GM19324 (cell line): Measurements from ENCODE around the gene VIPR2.

ENCODE experiments used
- ATAC-seq: cut with Tn5 transposase; IDR thresholded peaks from one replicate; pipeline ENCODE4 v1.9.1; 2021; ENCODE audit warnings: mild to moderate bottlenecking, moderate library complexity; ENCODE audit not compliant: unreplicated experiment, low FRiP score

VIPR2 gene

DNA sequence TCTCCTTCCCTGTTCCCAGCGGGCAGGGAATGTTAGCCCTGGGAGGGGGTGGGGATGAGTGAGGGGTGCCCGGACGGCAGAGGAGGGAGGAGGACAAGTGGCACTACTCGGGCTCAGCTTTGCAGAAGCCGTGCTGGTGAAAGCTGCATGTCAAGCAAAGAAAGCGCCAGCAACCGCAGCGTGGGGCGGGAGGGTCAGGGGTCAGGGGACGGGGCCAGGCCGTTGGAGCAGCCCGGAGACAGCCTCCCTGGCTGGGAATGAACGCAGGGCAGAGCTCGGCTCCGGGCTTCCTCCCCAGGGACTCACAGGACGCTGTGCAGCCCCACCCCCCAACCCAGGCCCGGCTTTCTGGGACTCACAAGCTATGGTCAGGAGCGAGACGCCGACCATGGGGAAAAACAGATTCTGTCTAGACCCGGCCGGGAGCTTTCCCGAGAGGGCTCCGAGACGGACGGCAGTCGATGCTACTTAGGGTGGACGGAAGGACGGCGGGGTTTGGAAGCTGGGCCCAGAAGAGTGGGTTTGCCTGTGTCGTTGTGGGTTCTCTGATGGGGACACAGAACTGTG, 113.4 kb downstream of the VIPR2 start:
- ATAC-seq, result no peak

DNA sequence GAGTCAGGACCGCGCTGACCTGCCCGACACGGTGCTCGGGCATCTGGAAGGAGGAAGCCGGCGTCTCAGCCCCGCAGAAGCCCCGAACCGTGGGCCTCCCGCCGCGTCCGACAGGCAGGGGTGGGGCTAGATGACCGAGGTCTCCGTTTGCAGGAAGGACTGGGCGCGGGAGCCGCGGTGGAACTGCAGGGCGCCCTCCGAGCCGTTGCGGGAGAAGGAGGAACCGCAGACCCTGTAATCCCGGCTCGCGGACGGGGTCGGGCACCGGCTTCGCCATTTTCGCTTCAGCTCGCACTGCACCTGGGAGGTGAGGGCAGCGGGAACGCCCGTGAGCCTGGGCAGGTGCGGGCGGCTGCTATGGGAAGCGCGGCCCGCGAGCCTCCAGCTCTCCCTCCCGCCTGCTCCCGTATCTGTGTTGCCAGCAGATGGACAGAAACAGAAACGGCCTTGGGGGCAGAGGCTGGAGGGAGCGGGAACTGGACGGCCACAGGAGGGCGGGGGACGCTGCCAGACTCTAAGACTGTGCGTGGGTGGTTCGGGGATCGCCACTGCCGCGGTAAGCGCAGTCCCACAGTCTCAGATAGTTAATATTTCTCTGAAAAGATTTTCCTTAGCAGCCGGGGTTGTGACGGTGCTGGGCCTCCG, 114.1 kb downstream of the VIPR2 start:
- no peak for ATAC-seq

DNA sequence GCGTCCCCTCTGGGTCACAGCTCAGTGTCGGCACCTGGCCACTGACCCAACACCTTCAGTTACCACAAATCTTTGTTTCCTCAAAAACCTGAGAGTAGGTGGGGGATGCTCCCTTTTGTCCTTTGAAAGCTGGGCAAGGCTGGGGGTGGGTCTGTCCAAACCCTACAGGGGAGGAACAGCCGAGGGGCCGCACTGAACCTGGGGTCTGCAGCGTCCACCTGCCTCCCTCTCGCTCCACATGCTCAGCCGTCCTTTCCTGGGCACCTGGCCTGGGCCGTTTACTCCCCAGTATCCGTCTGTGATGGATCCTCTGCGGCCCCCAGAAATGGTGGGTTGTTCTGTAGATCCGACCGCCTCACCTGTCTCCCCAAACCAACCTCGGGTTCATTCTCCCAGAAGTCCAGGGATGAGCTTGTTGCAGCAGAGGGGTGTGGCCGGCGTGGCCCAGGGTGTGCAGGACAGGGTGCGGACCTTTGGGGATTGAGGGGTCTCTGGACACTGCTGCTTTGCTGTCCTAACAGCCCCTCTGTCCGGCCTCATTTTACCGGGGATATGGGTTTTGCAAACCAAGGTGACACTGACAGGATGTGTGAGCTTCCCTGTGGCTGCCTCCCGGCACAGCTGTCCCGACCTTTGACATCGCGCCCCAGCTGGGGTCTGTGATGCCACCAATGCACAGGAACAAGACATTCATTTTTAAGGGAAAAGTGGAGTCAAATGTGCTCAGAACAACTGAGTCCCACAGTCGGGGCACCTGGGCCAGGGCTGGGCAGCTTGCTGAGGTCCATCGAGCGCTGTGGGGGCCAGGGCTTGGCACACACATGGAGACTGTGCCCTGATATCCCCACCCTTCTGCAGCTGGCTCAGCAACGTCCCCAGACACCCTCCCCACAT, 115.9 kb downstream of the VIPR2 start:
- no peak for ATAC-seq

DNA sequence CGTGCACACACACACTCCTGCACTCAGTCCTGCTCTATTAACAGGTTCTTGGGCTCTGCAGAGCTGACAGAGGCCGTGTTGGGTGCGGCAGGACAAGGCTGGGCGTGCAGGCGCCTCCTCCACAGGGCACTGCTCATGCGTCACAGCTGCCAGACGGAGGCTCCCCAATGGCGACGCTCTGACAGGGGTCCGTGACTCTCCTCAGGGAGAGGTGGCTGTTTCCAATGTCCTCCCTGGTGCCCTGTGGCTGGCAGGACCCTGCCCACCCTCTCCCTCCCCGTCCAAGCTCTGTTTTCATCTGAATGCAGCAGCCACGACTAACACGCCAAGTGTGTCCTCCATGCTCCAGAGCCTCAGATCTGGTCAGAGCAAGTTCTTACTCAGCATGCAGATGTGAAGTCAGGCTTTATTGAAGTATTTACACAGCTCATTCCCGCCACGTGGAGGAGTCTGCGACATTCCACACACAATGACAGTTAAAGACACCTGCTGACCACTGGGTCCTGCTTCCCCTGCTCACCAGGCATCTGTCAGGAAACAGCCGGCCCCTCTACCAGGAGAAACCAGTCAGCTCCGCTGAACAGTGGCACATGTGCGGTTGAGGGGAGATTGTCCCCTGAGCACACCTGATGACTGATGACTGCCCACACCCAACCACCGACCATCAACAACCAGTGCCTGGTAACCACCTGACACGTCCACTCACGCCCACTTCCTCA, 116.7 kb downstream of the VIPR2 start:
- ATAC-seq, result no peak

DNA sequence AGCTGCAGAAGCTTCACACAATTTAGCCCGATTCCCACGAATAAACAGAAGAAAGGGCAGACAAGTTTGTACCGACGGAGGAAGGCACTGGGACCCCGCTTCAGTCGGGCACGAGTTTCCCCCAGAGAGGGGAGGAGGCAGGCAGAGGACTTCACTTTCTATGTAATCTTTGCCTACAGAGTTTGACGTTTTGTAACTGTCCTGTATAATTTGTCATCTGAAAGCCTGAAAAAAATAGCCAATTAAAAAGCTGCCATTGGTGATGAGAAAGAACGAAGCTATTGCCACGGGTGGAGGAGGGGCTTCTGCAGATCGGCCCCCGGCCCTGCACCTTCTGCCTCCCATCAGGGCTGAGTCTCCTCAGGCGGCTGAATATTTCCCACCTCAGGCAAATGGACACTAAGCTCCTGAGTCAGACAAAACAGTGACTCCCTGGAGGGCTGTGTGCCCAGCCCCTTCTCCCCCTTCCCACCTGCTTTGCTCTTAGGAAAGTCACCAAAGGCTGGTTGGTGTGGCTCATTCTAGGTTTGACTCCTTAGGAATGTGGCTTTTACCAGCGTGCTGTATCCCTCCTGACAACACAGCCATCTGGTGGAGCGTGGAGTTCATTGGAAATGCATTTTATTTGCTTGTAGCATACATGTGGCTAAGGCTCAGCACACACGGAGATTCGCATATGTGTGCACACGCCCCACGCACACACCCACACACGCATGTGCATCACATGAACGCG, 117.4 kb downstream of the VIPR2 start:
- ATAC-seq, result no peak

DNA sequence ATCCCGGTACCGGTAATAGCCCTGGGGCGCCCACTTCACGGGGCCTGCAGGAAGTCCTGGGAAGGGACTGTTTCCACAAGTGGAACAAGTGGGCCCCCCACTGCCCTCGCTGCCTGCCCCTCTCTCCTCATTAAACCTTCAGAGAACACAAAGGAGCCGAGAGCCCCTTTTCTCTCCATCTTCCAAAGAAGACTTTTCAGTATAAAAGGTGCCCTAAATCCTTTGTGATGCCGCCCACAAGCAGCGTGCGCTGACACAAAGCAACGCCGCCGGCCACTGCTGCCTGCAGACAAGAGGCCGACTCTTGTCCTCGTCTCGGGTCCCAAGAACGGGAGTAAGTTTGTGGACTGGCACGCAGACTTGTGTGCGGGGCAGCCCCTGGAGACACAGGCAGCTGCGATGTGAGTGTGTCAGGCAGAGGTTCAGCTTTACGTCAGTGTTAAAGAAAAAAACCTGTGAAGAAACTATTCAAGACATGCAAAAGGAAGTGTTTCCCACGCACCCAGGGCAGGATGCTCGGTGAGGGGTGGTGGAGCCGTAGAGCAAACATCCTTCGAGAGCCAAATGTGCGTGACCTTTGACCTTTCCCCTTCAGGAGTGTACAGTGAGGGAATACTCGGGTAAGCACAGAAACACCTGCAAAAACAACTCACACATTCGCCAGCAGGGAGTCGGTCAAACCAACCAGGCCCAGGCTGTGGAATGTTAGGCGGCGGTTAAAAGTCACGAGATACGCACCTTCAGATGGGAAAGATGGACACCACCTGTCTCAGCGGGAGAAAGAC, 118.2 kb downstream of the VIPR2 start:
- no peak for ATAC-seq

DNA sequence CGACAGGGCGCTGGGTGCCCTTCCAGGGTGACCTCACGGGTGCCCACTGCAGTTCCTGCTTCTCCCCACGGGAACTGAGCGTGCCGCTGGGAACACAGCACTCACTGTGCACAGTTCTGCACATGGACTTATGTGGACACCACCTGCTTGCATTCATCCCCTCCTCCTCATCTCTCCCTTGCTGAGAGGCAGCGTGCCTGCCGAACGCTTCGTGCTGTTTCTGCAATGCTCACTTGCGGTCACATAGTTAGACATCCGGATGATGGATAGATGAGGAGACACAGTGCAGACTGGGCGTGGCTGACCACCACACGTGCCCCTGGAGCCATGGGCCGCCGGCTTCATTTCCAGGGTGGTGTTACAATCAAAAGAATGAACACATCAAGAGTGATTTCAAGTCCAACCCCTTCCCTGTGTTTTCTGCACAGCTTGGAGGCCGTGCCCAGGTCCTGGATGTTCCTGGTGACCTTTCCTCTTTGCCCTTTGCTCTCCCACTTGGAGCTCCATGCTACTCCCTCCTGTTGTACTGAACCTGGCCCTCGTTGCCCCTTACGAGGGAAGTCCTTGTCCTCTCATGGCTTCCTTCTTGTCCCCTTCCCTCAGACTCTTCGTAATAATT, 119.4 kb downstream of the VIPR2 start:
- no peak for ATAC-seq

DNA sequence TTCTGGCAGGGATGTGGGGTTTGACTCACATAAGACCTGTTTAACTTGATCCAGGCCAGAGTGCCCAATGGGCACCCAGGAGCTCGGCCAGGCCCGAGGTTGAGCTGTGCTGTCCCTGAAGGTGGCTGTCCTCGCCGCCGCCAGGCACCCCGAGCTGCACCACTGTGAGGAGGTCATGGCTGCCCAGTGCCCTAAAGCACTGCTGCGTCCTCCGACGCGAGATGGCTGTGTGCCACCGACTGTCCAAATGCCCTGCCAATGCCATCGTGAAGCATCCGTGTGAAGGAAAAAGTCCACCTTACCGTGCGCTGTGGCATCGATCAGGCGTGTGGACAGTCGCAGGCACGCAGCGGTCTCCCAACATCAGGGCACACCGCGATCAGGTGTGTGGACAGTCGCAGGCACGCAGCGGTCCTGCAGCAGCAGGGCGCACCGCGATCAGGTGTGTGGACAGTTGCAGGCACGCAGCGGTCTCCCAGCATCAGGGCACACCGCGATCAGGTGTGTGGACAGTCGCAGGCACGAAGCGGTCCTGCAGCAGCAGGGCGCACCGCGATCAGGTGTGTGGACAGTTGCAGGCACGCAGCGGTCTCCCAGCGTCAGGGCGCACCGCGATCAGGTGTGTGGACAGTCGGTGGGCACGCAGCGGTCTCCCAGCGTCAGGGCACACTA, 120.3 kb downstream of the VIPR2 start:
- ATAC-seq, result no peak

DNA sequence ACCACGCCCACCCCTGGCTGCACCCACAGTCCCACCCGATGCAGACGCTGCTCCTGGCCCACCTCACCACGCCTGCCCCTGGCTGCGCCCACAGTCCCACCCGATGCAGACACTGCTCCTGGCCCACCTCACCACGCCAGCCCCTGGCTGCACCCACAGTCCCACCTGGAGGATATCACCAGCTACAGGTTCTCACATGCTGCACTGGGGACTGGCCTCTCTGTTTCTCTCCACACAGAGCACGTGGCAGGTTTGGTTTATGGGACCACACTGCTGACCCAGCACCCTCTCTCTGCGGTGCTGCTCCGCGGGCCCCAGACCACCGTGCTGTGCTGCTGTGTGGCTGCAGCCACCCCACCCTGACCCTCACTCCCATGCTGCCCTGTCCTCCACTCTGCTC, 120.9 kb downstream of the VIPR2 start:
- ATAC-seq, result no peak

DNA sequence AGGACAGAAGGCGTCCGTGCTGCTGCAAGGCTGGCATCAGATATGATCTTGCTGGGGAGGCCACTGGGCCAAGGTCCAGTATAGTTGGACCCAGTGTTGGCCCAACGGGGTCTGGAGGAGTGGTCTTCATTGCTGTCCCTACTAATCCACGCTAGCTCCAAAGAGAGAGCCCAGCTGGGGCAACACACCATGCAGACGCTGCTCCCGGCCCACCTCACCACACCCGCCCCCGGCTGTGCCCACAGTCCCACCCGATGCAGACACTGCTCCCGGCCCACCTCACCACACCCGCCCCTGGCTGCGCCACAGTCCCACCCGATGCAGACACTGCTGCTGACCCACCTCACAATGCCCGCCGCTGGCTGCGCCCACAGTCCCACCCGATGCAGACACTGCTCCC, 121.5 kb downstream of the VIPR2 start:
- ATAC-seq, result no peak

DNA sequence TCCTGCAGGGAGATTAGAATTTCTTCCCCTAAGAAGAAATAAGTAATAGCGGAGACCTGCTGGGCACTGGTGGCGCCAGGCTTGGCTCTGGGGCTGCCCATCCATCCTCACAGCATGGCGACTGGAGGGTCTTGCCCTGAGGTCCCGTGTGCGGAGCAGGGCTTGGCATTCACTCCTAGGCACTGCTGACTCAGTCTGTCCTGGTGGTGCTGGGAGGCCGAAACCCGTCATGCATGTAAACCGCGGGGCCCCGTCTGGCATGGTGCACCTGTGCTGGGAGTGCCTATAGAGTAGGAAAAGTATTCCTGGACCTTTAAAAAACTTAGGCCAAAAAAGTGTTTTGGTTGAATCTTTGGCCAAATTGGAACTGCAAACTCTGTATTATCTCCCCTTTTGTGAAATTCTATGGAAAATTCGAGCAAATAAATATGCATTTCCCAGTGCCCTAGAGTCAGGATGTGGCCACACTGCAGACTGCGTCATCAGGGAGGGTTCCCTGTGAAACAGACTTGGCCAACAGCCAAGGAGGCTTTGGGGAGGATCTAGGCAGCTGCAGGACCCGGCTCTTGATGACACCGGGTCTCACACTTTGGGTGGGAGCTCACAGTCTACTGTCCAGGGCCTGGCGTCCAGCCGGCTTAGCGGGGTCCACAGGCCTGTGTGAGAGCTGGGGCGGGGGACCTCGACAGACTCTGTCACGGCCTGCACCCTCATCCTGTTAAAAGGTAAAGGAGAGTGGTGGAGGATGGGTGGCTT, 122.3 kb downstream of the VIPR2 start:
- no peak for ATAC-seq

DNA sequence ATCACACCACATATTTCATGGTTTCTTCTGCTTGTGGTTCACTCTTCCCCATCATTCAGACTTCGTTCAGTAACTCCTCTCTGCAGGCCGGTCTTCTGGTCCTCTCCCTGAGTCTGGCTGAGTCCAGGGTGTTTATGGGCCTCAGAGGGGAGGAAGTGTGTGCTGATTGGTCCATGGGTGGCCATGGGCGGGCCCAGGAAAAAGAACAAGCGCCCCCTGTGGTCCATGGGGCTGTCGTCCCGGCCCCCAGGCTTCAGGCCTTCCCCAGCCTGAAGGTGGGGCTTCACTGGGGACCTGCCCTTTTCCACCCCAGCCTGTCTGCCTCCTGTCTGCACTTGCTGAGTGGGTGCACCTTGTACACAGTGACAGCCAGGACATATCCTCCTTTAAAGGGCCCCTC, 123.7 kb downstream of the VIPR2 start:
- no peak for ATAC-seq

DNA sequence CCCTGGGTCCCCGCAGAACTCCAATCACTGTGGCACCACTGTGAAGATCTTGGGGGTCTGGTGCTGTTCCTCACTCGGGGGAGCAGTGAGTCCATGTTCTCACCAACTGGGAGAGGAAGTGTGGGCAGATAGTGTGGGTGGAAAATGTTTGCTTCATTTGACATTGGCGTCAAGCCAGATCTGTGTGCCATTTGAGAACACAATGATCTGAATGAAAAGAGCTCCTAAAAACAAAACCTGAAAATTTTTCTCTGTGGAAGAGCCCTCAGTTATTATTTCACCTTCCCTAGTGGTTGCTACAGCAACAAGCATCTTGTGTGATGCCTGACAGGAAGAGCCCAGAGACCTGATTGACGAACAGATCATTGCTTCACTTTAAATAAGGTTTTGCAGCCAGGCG, 125.6 kb downstream of the VIPR2 start:
- no peak for ATAC-seq

DNA sequence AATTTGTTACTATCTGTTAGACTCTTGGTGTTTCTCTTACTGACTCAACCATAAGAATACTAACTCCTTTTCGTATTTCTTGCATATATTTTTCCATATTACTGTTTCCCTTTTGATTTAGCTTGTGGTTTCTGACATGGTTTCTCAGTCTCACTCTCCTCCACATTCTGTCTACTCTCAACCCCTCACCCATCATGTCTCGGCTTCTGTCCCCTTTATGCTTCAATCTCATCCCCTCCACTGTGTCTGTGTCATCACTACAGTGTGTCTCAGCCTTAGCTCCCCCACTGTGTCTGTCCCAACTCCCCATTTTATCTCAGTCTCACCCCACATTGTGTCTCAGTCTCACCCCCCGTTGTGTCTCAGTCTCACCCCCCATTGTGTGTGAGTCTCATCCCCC, 126.9 kb downstream of the VIPR2 start:
- no peak for ATAC-seq

DNA sequence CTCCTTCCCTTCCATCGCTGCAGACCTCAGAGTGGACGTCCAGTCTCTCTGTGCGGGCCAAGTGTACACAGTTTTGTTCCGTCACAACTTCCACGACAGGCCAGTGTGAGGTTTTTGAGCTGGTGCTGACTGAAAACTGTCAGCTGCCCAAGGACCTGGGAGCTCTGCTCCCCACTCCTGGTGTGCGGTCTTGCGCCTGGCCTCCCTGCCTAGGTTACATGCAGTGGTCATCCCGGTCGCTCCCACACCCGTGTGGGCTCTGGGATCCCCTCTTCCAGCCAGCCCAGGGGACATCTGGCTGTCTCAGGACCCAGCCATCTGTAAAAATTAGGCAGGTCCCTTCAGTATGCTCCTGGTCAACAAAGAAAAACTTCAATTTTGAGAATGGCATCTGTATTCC, 127.5 kb downstream of the VIPR2 start:
- ATAC-seq, result no peak

DNA sequence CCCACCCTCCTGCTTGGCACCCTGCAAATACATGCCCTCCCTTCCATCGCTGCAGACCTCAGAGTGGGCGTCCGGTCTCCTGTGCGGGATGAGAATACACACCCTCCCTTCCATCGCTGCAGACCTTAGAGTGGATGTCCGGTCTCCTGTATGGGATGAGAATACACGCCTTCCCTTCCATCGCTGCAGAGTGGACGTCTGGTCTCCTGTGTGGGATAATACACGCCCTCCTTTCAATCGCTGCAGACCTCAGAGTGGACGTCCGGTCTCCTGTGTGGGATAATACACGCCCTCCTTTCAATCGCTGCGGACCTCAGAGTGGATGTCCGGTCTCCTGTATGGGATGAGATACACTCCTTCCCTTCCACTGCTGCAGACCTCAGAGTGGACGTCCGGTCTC, 128.1 kb downstream of the VIPR2 start:
- ATAC-seq, result no peak

DNA sequence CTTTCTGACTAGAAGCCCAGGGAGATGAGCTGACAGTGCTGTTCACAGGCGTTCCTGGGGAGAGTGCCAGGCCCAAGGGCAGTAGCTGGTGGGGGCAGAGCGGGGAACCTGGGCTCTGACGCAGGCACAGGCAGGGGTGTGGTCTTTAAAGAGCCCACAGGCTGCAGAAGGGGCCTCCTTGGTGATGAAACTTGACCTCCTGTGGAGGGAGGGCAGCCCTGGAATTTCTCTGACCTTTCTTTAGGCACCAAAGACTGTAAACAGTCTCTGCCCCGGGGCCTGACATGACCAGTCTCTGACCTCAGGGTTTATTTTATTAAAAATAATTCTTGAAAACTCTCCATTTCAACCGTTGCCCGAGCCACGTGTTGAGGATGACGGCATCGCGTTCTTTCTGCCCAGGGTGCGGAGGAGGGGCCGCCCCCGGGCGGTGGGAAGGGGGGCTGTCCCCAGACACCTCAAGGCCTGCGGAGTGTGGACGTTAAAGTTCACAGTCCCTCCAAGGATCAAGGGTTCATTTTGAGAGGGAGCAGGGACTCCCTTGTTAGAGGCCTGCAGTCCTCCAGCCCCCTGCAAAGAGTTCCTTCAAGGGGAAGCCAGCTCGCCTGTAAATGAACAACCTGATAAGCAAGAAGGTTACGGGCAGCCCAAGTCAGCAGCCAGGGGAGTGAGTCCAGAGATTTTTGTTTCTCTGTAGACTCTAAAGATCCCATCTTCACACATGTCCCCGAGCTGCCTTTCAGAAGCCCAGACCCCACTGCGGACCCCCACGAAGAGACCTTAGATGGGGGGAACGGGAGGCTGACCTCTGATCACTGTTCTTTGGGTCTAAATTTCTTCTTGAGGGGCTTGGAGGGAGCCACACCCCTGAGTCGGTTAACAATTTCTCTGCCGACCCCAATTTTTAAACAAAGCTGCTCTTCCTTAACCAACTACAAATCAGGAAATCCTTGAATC, 128.9 kb downstream of the VIPR2 start:
- ATAC-seq, result no peak
